Measurements from ENCODE around the gene ARL9.

ARL9 gene

GRCh38 chr4:56532239-56532638, 26.6 kb downstream of the ARL9 start:
- DNase-seq = no peak

DNA sequence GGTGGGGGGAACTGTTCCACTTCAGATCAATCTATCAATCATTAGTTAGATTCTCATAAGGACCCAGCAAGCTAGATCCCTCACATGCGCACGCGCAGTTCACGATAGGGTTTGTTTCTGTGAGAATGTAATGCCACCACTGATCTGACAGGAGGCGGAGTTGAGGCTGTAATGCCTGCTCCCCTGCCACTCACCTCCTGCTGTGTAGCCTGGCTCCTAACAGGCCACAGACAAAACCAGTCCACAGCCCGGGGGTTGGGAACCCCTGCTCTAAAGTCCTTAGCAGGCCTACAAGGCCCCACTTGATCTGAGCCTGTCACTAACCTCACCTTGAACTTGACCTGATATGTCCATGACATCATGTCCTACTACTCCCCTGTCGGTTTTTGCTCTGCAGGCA, 30.3 kb downstream of the ARL9 start:
- no peak for DNase-seq

DNA sequence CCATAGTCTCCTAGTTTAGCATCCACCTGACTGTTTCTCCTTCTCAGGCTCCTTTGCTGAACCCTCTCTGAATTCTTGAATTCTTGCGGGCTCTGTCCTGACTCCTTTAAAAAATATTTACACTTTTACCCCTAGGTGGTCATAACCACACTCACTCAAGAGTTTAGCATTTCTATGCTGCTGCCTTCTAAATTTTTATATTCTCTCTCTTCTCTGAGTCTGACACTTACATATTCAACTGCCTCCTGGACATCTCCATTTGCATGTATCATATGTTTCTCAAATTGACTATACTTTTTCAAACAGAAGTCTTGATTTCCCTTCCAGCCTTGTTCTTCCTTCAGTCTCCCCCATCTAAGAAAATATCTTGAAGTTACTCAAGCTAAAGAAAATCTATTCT, 31.6 kb downstream of the ARL9 start:
- no peak for DNase-seq

GRCh38 chr4:56540826-56541225, 35.2 kb downstream of the ARL9 start:
- no peak for DNase-seq

DNA sequence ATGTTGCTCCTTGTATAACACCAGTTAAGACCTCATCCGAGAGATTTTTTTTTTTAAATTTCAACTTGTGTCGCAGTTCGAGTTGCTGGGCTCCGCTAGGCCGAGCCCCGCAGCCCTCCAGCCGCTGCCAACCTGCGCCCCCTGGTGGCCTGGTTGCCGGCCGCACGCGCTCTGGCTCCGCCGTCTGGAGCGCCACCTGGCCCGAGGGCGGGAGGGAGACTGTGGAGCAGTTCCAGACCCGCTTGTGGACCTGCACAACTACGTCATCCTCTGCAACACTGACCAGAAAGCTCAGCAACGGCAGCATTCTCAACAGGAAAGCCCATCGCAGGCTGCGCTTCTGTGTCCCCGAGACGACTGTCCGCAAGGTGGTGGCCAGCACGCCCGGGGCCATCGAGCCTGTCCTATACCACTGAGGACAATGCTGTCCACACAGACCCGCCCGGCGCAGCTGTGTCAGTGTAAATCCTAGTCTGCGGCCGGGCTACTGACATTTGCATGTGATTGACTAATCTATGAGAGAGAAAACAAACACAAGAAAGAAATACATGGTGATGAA, 39.1 kb downstream of the ARL9 start:
- peak; percentile 31 for DNase-seq

GRCh38 chr4:56550642-56551041, 45.1 kb downstream of the ARL9 start:
- no peak for DNase-seq

DNA sequence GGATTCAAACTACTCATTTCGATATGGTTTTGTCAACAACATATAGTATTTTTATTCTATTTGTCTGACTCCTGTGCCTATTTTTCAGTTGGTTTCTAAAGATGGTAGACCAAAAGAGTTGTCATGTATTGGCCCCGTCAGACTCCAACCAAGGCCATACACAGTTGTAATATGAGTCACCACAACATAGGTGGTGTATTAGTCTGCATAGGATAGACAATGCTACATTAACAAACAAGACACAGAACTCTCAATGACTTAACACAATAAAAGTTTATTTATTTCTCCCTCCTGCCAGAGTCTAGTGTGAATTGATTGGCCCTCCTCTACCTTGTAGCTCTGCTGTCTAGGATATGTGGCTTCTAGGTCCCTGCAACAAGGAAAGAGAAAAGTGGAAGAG, 45.9 kb downstream of the ARL9 start:
- DNase-seq = no peak

DNA sequence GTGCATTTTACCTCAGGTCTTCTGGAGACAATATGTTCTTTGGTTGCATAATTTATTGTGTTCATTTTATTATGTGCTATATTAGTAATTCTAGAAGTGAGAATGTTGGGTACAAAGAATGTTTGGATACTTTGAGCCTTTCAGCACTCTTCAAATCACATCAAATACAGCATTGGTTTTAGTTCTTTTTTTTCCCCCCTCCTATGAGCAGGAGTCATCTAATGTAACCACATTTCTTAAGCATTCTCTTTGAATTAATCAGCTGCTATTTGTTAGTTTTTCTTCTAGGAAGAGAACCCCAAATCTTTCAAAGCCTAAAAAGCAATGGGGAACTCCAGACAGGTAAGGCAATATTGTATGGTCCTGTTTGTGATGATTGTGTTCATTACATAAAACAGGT, 46.7 kb downstream of the ARL9 start:
- no peak for DNase-seq

DNA sequence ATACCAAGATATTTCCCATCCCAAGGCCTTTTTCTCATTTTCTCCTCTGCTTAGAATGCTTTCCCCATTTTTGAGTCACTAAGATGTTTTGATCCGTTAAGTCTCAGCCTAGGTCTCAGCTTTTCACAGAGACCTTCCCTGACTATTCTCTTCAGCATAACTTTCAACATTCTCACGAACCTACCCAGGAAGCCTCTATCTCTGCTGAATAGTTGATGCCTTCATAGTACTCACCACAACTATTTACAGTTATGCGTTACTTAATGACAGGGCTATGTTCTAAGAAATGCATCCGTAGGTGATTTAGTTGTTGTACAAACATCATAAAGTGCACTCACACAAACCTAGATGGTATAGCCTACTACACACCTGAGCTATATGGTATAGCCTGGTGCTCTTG, 64.5 kb downstream of the ARL9 start:
- no peak for DNase-seq

All from NCI-H748 treated with DMSO at 0.1 percent for 48 hours (cell line).